Measurements from ENCODE around the gene NECAB2.

NECAB2 gene

DNA sequence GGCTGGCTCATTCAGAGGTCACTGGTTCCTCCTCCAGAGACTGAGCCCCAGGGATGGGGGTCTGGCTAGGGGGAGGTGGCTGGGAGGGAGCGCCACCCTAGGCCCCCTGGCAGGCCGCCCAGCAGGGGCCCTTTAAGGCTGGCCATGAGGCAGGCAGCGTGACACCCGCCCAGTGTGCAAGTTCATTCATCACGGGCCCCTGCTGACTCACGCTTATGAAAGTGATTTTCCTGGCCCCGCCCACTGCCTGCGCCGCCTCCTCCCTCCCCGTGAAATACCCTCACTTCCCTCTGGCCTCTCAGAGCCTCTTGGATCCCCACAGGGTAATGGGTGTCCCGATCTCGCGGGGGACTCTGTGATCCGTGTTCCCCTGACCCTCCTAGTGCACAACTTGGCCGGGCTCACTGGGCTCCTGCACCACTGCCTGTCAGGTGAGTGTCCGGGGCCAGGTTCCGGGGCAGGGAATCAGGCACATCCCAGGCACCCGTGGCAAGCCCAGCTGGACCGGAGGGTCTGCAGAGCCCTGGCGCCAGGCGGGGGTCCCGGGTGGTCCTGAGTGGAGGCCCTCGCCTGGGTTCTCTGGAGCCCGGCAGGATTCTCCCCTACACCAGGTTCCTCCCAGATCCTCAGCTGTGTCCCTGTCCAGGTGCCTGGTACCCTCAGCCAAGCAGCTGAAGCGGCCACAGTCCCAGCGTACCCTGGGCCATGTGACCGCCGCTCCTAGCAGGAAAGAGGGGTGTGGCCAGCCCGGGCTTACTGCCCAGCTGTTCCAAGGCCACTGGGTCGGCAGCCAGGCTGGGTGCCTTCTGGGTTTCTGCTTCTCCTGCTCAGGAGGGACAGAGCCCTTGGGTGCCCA lies 14.9 kb upstream of the NECAB2 start, which contains the start of gene OSGIN1:
TSS of gene OSGIN1 (plus strand) at position 301 of the 856 bp plus-strand sequence. CDS start 4,432 bp downstream, outside the sequence.
- DNase-seq (ENCODE audit: low read depth): peak; percentile 32

DNA sequence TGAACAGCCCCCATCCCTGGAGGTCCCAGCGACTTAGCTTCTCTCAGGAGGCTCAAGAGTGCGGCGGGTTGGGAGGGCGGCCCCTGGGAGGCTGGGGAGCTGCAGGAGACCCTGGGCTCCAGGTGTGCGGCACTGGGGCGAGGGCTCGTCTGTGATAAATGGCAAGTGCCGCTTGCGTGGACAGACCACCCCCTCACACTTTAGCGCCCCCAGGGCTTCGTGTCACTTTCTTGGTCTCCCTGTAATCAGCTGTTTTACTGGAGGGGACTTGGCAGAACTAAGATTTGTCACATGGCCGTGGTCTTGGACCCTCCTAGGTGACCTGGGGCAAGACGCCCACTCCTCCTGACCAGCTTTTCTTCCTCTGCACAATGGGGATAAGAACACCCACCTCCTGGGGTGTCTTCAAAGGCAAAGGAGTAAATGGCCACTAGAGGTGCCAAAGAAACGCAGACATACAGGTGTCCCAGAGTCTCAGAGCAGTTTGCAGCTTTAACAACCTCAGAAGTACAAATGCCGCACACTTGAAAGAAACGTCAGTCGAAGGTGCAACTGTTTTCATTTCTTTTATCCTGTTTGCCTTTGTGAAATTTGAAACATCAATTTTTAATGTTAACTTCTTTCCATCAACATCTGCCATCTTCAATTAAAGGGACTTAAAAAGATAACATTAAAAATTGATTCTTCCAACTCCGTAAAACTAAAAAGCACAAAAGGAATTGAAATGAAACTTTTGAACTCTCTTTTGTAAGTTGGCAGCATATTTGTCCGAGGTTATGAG lies 14.1 kb upstream of the NECAB2 start:
- DNase-seq (ENCODE audit: low read depth): no peak

DNA sequence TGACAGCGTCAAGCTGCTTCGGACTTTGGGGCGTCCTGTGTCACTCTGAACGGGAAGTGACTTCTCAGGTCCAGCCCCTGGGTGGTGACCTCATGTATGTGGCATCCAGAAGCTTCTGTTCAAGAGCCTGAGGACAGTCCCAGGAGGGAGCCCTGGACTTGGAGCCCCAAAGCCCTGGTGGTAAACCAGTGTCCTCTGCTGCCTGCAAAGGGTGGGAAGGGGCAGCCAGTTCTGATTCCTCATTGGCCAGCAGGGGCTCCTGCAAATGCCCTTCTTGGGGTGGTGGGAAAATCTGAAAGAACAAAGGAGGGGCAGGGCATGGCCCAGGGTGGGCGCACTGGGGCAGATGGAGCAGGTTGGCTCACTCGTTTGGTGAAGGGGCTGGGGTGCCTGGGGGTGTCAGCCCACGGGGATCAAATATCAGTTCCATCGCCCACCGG lies 13.4 kb upstream of the NECAB2 start:
- no peak for DNase-seq (ENCODE audit: low read depth)

DNA sequence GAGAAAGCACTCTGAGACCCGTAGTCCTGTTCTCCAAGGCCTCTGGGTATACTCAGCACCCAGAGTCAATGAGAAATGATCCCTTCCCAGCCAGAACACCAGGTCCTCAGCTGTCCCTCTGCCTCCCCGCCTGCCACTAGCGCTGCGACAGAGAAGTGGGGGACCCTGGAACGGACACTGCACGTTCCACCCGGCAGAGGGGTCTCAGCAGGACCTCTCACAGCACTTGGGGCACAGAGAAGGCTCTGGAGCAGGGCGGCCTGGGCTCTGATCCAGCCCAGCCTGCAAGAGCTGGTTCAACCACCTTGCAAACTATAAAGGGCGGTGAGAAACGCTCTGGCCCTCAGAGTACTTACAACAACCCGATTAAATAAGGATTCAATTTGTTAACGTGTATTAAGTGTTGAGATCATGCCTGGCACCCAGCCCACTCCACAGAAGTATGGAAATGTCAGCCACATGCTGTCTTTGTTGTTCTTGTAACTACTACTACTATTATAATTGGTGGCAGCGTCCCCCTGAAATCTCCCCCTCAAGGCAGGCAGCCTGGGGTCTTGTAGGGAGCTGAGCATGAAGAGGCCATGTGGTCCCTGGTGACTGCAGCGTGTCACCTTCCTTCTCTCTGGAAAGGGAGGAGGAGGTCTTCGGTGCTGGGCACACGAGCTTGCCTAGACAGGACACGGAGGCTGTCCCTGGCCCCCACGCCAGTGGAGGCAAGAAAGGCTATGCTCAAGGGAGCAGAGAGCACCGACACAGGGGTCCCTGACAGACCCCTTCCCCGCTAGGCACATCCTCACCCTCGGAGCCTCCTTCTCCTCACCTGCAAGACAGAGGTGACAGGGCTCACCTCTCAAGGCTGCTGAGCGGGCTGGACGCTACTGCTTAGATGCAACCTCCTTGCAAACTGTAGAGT lies 12.6 kb upstream of the NECAB2 start:
- no peak for DNase-seq (ENCODE audit: low read depth)

DNA sequence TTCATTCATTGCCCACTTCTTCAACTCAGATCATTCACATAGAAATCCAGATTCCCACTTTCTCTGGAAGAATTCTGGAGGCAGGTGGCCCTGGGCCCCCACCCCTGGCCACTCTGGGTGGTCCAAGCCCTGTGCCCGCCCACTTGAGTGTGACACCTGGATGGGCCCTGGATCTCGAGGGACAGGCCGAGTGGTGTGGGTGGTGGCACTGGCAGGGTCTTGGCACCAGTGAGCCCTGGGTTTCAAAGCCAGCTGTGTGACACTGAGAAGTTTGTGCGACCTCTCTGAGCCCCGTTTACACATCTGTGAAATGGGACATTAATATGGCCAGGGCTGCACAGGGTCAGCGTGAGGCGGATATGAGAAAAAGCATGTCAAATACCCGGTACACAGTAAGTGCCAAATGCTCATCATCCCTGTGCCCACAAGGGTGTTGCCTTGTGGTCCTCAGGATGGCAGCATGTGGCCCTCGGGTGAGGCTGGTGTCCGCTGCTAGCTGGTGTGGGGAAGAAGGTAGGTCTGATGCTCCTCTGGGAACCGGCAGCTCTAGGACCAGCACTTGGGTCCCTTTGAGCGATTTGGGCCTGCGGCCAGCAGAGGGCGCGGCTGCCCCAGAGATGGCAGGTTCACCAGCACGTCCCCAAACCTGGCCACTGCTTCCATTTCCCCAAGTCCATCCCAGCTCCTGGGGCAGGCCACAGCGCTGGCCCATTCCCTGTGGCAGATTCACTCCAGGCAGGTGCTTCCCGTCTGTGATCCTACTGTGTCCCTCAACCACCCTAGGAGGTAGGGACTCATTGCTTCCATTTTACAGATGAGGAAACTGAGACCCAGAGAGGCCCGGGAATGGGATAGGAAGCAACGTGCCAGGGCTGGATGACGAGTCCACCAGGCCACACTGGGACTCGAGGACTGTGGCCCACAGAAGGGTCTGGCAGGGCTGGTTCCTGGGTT lies 11.4 kb upstream of the NECAB2 start:
- DNase-seq (ENCODE audit: low read depth): peak; percentile 52

DNA sequence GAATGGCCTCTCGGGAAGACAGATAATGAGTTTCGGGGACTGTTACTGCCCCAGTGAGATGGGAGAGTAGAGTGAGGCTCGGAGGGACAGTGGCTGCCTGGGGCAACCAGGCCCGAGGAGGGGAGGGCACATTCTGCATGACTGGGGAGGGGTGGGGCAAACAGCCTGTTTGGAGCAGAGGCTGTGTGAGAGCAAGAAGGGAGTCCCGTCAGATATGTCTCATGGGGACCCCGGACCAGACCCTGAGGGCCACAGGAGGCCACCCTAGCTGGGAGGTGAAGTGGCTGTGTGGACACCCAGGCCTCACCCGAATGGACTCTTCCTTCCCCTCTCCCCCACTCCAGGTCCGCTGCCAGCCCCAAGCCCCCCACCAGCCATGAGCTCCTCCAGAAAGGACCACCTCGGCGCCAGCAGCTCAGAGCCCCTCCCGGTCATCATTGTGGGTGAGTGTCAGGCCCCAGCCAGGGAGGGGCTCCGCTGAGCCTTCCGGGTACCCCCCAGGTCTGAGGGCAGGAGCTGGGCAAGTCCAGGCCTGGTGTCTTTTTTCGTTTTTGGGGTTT lies 10.7 kb upstream of the NECAB2 start:
- DNase-seq (ENCODE audit: low read depth): no peak

DNA sequence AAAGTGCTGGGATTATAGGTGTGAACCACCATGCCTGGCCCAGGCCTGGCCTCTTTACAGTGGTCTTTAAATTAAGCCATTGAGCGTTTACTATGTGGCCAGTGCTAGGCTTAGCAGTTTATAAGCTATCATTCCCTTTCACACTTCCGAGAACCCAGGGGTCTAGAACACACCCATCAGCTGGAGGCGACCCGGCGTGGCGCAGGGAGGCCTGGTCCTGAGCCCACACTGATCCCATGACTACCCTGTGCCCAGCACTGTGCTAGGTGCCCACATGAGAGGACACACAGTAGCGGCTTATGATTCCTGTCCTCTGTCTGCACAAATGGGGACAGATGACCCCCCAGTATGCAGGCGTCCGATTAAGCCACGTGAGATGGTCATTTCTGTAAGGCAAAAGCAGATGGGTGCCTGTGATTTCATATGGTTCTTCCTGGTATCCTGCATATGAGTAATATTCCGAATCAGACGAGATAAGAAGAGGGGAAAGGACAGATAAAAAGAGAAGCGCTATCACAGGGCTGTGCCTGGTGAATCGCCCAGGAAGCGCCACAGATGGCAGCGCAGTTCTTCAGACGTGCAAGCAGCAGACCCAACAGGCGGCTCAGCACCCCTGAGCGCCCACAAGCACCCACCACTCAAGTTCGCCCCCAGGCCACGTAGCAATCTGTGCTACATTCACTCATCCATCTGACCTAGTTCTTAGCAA lies 9.8 kb upstream of the NECAB2 start:
- no peak for DNase-seq (ENCODE audit: low read depth)

DNA sequence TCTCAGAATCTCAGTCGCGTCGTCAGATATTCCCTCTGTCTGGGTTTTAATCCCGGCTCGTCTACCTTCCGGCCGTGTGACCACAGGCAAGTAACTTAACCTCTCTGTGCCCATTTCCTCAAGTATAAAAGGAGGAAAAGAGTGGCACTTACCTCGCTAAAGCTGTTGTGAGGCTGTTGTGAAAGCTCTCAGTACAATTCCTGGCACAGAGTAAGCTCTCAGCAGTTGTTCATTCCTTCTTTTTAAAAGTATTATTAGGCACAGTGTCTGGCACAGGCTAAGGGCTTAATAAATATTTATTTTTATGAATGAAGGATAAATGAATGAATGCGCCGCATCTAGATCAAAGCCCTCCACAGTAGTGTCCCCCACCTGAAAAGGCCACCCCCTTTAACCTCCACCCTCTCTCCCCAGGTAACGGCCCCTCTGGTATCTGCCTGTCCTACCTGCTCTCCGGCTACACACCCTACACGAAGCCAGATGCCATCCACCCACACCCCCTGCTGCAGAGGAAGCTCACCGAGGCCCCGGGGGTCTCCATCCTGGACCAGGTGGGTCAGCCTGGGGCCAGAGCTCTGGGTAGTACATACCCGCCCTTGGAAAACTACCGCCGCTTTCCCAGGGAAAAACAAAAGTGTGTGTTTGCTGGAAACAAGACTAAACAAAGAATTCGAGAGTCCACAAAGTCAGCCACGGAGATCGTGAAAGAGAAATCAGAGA lies 9.0 kb upstream of the NECAB2 start:
- no peak for DNase-seq (ENCODE audit: low read depth)

DNA sequence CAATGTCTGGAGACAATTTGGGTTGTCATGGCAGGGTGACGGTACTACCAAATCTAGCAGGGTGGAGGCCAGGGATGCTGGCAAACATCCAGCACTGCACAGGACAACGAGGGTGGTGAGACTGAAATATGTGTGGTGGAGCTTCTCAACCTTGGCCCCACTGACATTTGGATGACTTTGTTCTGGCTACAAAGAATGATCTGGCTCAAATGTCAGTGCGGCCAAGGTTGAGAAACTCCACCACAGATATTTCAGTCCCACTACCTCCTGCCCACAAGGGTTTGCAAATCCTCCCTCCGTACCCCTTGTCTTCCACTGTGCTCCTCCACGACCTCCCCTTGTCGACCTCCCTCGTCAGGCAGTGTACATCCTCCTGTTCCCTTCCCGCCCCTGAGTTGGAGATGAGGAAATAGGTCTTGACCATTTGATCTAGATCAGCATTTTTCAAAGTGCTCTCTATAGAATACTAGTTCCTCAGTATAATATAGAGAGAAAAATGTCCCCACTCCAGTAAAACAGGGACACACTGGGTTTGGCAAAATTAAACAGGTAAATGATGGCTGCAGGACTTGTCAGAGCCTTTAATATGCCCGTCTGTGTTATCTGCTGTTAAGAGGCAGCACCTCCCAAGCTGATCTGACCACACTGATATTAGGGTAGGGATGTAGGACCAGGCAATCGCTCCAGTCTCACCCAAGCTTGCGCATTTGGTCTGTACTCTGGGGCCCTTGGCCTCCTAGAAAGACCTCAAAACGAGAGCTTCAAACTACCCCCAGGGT lies 8.2 kb upstream of the NECAB2 start:
- no peak for DNase-seq (ENCODE audit: low read depth)

DNA sequence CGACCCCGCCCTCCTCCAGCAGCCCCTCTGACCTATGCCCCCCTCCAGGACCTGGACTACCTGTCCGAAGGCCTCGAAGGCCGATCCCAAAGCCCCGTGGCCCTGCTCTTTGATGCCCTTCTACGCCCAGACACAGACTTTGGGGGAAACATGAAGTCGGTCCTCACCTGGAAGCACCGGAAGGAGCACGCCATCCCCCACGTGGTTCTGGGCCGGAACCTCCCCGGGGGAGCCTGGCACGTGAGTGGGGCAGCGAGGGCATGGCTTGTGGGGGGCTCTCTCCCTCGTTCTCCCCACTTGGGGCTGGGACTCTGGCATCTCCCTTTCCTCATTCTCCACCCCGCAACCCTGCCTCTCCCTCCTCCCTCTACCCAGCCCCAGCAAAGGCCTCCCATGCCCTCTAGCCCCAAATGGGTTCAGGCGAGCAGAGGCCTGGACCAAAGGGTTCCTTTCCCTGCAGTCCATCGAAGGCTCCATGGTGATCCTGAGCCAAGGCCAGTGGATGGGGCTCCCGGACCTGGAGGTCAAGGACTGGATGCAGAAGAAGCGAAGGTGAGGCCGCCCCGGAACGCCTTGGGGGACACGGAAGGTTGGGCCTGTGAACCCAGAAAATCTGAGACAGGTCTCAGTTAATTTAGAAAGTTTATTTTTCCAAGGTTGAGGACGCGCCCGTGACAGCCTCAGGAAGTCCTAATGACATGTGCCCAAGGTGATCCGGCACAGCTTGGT lies 7.4 kb upstream of the NECAB2 start:
- no peak for DNase-seq (ENCODE audit: low read depth)

DNA sequence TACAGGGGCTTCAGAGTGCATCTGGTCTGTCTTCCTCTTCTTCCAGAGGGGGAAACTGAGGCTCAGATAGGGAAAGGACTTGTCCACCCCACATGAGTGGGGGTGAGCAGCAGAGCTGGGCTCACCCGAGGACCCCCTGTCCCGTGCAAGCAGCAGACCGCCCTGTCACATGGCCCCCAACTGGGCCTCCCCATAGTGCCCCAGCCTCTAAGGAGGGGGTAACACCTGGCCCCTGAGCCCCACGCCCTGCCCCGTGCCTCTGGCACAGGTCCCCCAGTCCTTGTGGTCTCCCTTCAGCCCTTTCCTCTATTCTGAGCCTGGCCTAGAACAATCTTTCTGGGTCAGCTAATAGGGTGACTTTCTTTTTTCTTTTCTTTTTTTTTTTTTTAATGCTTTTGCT lies 6.5 kb upstream of the NECAB2 start:
- no peak for DNase-seq (ENCODE audit: low read depth)

DNA sequence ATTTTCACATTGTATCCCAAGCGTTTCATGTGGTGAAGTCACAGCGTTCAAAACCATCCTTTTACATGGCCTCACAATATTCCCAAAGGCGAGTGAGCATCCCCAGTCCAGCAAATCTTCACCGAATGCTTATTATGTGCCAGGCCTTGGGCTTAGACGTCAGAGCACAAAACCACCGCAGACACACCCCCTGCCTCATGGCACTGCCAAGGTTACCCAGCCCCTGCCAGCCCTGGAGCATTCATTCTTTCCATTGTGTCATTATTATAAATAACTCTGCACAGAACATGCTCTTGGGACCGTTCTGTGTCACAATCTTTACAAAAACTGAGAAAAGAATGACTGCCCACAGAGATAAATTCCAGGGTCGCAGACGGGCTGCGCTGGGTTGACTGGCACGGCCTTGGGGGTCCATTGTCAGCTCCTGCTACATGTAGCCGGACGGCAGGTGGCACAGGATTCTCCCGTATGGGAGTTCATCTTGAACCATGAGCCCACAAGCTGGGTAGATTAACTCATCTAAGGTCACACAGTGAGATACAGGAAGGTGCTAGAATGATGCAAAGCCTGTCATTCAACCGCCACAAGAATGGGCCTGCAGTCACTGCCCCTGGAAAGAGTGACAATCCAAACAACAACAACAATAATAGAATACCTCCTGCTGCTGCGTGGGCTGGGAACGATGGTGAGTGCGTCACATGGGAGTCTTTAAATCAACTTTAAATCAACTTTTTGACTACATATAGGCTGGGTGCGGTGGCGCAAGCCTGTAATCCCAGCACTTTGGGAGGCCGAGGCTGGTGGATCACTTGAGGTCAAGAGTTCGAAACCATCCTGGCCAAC lies 4.5 kb upstream of the NECAB2 start:
- no peak for DNase-seq (ENCODE audit: low read depth)

DNA sequence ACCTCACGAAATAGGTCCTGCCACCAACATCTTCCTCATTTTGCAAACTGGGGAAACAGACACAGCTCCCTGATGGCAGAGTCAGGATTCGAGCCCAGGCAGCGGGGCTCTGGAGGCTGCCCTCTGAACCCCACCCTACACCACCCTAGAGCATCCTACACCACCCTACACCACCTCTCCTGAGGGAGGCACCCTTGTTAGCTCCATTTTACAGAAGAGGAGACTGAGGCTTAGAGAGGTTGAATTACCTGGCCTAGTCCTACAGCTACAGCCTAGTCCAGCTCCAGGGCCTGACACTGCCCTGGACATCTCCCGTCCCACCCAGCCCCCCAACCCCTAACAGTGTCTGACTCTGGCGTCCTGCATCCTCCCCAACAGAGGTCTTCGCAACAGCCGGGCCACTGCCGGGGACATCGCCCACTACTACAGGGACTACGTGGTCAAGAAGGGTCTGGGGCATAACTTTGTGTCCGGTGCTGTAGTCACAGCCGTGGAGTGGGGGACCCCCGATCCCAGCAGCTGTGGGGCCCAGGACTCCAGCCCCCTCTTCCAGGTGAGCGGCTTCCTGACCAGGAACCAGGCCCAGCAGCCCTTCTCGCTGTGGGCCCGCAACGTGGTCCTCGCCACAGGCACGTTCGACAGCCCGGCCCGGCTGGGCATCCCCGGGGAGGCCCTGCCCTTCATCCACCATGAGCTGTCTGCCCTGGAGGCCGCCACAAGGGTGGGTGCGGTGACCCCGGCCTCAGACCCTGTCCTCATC lies 3.2 kb upstream of the NECAB2 start:
- DNase-seq (ENCODE audit: low read depth): no peak

DNA sequence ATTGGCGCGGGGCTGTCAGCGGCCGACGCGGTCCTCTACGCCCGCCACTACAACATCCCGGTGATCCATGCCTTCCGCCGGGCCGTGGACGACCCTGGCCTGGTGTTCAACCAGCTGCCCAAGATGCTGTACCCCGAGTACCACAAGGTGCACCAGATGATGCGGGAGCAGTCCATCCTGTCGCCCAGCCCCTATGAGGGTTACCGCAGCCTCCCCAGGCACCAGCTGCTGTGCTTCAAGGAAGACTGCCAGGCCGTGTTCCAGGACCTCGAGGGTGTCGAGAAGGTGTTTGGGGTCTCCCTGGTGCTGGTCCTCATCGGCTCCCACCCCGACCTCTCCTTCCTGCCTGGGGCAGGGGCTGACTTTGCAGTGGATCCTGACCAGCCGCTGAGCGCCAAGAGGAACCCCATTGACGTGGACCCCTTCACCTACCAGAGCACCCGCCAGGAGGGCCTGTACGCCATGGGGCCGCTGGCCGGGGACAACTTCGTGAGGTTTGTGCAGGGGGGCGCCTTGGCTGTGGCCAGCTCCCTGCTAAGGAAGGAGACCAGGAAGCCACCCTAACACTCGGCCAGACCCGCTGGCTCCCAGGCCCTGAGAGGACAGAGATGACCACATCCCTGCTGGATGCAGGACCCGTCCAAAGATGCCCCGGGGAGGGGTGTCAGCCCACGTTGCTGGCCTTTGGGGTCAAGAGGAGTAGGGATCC lies 2.4 kb upstream of the NECAB2 start:
- no peak for DNase-seq (ENCODE audit: low read depth)

DNA sequence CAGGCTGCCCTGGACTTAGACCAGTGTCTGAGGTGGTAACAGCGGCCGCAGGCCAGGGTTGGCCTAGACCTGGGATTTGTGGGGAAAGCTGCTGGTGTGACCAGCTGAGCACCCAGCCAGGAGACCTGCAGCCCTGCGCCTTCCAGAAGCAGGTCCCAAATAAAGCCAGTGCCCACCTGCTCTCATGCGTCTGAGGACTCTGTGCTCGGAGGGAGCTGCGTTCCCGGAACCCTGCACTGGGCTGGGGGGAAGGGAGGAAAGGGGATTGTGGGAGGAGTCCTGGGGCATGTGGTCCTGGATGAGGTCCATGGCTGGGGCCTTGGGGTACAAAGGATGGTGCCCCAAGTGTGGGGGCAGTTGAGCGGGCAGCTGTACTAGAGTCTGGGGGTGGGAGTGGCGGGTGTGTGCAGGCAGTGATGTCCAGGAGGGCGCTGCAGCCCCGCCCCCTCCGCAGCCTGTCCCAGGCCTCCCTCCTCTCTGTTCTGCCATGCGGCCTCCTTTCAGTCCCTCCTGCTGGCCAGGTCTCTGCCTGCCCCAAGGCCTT lies 1.8 kb upstream of the NECAB2 start:
- DNase-seq (ENCODE audit: low read depth): no peak

Measured in stimulated activated CD8-positive, alpha-beta memory T cell treated with anti-CD3 and anti-CD28 coated beads, Interleukin-15, amount 100 ng/mL, for 1 hour (primary cell).